GM10266 (cell line): ENCODE measurements around the gene EIF6.

ENCODE experiments used
- DNase-seq: peaks from one replicate; pipeline ENCODE4 v3.0.0; 2012; ENCODE audit errors: extremely low spot score
- CTCF ChIP-seq: IDR thresholded peaks from 2 replicates; pipeline ENCODE4 v1.5.1; 2012; ENCODE audit warnings: mild to moderate bottlenecking, low read depth; ENCODE audit not compliant: control insufficient read depth, insufficient read depth; ENCODE audit errors: missing control alignments

The EIF6 gene

GRCh38 chr20:35327074-35327976, 42.8 kb upstream of the EIF6 start:
- DNase-seq, result no peak
- TF ChIP-seq CTCF, result no peak

- no peak for TF ChIP-seq CTCF
- DNase-seq, result no peak
Observed at GRCh38 chr20:35326740-35327073, 42.1 kb upstream of the EIF6 start.

- DNase-seq, result no peak
- no peak for TF ChIP-seq CTCF
Observed at GRCh38 chr20:35326021-35326739, 41.6 kb upstream of the EIF6 start.

GRCh38 chr20:35325401-35325800, 40.8 kb upstream of the EIF6 start:
- no peak for TF ChIP-seq CTCF
- no peak for DNase-seq

- no peak for TF ChIP-seq CTCF
- DNase-seq, result no peak
Observed at GRCh38 chr20:35320396-35321126, 36.0 kb upstream of the EIF6 start.

GRCh38 chr20:35319871-35320197, 35.3 kb upstream of the EIF6 start:
- TF ChIP-seq CTCF, result no peak
- no peak for DNase-seq
